Cardiac septum (tissue), 1 donor: ENCODE measurements around the gene HIP1. TPM values are rescaled to one million over a fixed set of nuclear protein-coding genes. Genes with fewer than 3 reads are reported as not detected.
"Not testable (repeated sequence)": the region's sequence is repeated elsewhere in the genome, so short reads cannot be mapped to it uniquely, and the experiment has no call there.

ENCODE experiments used
- DNase-seq: peaks from one replicate; pipeline ENCODE4 v3.0.0-alpha.2; 2020; ENCODE audit warnings: low spot score
- intact Hi-C: fragments of 100-400 bp; cut with DNase I; formaldehyde crosslinking; loops from one replicate; pipeline ENCODE4 v1.14.0; 2022
- total RNA-seq: library from RNA; stranded (reverse); fragmentation: NEBNext Ultra II Directional; extraction: Animal tissue kit (Norgen Biotek cat#: 25700); gene quantifications from one replicate; pipeline ENCODE4 v1.2.1, GENCODE V29; 2021
- donor health status: DM: no; HTN: no; CAD: no.

HIP1 gene
- total RNA-seq, 1 donor from 2014 or later, result 24.7 TPM

GRCh38 chr7:75485979-75486643 lies 252.6 kb downstream of the HIP1 start, which contains the start of gene POM121C:
Gene POM121C, minus strand, starts transcription at chr7:75486299. Its CDS starts 44,803 bp downstream, at chr7:75441496.
- intact Hi-C loops, result not testable (repeated sequence)
- DNase-seq, result peak; percentile 96

- intact Hi-C loops, result not testable (repeated sequence)
- peak; percentile 76 for DNase-seq
These were observed 253.3 kb downstream of the HIP1 start for GRCh38 chr7:75485355-75485978.

Other genes starting within 250 kb of the HIP1 start
- not detected for gene SPDYE5, start 246.6 kb downstream of the HIP1 start, total RNA-seq
- 0.83 TPM for gene CCL26, start 33.3 kb upstream of the HIP1 start, total RNA-seq
- not detected for gene CCL24, start 74.9 kb upstream of the HIP1 start, total RNA-seq
- 33.6 TPM for gene RHBDD2, start 140.1 kb upstream of the HIP1 start, total RNA-seq
- 39.7 TPM for gene POR, start 176.2 kb upstream of the HIP1 start, total RNA-seq